GM12864 (cell line): ENCODE results near the gene PXN.

Experiments used
- DNase-seq: peaks from one replicate; pipeline ENCODE4 v3.0.0-alpha.2; 2011; ENCODE audit warnings: low read depth
- H3K4me3 ChIP-seq: 2 replicates; pipeline ENCODE4 v1.5.1; 2011; ENCODE audit warnings: mild to moderate bottlenecking, low read depth, low read length, control low read depth
- CTCF ChIP-seq: IDR thresholded peaks from 2 replicates; pipeline ENCODE4 v1.5.1; 2011; ENCODE audit warnings: low read depth, mild to moderate bottlenecking, moderate library complexity, low read length, control low read depth, inconsistent platforms; ENCODE audit errors: missing control alignments

The PXN gene

DNA sequence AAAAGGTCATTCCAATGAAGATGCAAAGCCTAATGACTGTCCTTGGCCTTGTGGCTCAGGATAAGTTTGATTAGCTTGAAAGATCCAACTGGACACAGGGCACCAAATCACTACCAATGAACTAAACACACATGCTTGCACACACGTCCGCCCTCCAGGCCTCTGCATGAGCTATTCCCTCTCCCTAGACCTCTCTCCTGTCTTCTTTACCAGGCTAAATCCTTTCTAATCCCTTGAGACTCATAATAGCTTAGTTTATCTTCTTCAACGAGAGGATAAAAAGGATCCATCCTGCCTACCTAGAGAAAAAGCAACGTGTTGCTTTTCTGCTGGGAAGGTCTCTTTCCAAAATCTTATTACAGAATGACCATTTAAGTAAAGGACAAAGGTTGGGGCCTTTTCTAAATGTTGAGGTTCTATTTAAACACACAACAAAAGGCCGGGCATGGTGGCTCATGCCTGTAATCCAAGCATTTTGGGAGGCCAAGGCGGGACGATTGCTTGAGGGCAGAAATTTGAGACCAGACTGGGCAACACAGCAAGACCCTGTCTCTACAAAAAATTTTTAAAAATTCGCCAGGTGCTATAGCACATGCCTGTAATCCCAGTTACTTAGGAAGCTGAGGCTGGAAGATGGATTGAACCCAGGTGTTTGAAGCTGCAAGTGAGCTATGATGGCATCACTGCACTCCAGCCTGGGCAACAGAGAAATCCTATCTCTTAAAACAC, 22.4 kb downstream of the PXN start:
- H3K4me3 ChIP-seq: no peak overlapping the region
- no peak for TF ChIP-seq CTCF
- no peak for DNase-seq

DNA sequence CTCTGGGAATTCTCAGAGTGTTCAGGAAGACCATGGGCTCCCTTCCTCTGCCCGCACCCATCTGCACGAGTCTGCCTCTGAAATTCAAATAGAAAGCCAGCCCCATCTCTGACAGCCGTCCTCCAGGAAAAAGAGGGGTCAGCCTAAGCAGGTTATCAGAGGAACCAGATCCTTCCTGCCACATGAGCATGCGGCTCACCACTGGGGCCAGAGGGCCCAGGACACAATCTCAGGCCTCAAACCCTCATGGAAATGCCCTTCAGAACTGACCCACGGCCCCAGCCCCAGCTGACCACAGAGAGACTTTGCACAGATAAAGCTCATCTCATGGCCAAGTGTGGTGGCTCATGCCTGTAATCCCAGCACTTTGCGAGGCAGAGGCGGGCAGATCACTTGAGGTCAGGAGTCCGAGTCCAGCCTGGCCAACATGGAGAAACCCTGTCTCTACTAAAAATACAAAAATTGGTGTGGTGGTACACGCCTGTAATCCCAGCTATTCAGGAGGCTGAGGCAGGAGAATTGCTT, 23.2 kb downstream of the PXN start:
- DNase-seq: no peak
- TF ChIP-seq CTCF: no peak
- no peak overlapping the region for H3K4me3 ChIP-seq

GRCh38 chr12:120241561-120242274, 23.8 kb downstream of the PXN start:
- no peak for DNase-seq
- no peak overlapping the region for H3K4me3 ChIP-seq
- no peak for TF ChIP-seq CTCF

- no peak overlapping the region for H3K4me3 ChIP-seq
- TF ChIP-seq CTCF: no peak
- DNase-seq: no peak
These were observed 25.1 kb downstream of the PXN start for GRCh38 chr12:120240495-120240833.

GRCh38 chr12:120239776-120240494, 25.6 kb downstream of the PXN start:
- no peak for TF ChIP-seq CTCF
- H3K4me3 ChIP-seq: no peak overlapping the region
- no peak for DNase-seq

DNA sequence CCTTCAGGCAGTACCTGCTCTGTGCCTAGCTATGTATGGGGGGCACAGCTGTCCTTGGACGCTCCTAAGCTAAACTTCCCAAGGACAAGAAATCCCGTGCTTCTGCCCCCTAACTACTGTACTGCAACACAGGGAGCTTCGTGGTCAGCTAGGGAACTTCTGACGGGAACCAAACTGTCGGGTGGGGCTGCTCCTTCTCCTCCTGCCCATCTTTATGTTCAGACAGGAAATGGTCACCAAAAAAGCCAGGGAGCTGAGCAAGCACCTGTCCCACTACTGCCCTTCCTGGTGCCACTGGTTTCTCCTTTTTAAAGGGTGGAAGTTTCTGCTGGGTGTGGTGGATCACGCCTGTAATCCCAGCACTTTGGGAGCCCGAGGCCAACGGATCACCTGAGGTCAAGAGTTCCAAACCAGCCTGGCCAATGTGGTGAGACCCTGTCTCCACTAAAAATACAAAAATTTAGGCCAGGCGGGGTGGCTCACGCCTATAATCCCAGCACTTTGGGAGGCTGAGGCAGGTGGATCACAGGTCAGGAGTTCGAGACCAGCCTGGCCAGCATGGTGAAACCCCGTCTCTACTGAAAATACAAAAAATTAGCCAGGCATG, 26.6 kb downstream of the PXN start:
- H3K4me3 ChIP-seq: no peak overlapping the region
- TF ChIP-seq CTCF: no peak
- no peak for DNase-seq
